Measurements from ENCODE around the gene B3GNT7. TPM values are rescaled to one million over a fixed set of nuclear protein-coding genes. Genes with fewer than 3 reads are reported as not detected.

B3GNT7 gene
- total and polyA plus RNA-seq, 7 donors = 2.9 to 40.9 (median 5.0) TPM

GRCh38 chr2:231413921-231414476 lies 18.5 kb downstream of the B3GNT7 start:
- 21 to 62% methylated on average over 15 of the region's 15 CpGs for WGBS, 2 donors
- Histone ChIP-seq H3K27ac (no peak overlapping the region), H3K4me3 (no peak overlapping the region), H3K4me1 (peaks cover 0 to 15% (median 13%) of the 10 kb centered on the region in 4 donors), H3K9me3 (no peaks in the 10 kb centered on the region), H3K27me3 (no peaks in the 10 kb centered on the region), H3K36me3 (no peaks in the 10 kb centered on the region)
- TF ChIP-seq CTCF (IDR thresholded peaks at IDR 0.05) (no peak), EP300 (IDR thresholded peaks at IDR 0.05) (no peak), POLR2A (IDR thresholded peaks at IDR 0.05) (no peak), POLR2AphosphoS5 (IDR thresholded peaks at IDR 0.05) (no peak)
- DNase-seq = no peak
- intact Hi-C loops (cut with DNase I) = loop anchor here (2.0 kb wide), 3 partner anchors 39 to 311 kb away; no protein-coding TSS in a partner anchor

- TF ChIP-seq POLR2AphosphoS5 (IDR thresholded peaks at IDR 0.05) = no peak
- no peak for TF ChIP-seq POLR2A (IDR thresholded peaks at IDR 0.05)
- no peak for TF ChIP-seq CTCF (IDR thresholded peaks at IDR 0.05)
- no peak for TF ChIP-seq EP300 (IDR thresholded peaks at IDR 0.05)
- H3K9me3 ChIP-seq = no peaks in the 10 kb centered on the region
- no peaks in the 10 kb centered on the region for H3K27me3 ChIP-seq
- H3K36me3 ChIP-seq = no peaks in the 10 kb centered on the region
- no peak overlapping the region for H3K4me3 ChIP-seq
- intact Hi-C loops (cut with DNase I) = no loop called here
- no peak overlapping the region for H3K27ac ChIP-seq
- no peak for DNase-seq
- peaks cover 0 to 15% (median 13%) of the 10 kb centered on the region in 4 donors for H3K4me1 ChIP-seq
Observed at GRCh38 chr2:231415029-231415428, 19.5 kb downstream of the B3GNT7 start.

DNA sequence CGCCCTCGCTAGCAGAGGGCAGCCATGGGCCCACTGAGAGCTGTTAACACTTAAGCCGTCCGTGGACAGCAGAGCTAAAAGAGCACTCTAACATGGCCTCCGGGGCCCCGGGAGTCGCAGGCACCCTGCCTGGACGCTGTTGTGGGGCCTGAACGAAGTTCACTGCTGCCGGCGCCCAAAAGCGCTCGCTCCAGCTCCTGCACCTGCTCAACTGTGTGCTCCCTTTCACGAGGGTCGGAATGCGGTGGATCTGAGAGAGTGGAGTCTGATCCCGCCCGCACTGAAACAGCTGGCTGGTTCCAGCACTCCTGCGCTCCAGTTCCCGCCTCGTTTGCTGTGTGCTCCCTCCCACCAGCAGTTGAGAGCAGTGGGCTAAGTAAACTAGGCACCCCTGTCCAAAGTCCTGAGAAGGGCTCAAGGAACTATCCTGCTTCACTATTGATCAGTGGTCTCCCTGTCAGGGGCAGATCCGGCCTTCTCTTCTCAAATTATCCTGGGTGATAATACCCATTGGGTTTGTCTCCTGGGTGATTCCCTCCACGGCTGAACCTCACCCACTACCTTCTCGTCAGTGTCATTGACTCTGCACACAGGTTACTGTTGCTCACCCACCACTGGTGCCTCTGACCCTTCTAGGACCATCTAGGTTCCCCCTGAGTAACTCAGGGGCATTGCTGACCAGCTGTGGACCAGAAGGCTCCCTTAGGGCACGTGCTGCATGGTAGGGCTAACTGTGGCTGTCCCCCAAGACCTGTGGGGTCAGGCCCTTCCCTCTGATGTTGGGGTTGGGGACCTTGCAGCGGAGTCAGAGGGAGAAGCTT lies 23.5 kb downstream of the B3GNT7 start:
- Histone ChIP-seq H3K27ac (no peak overlapping the region), H3K27me3 (no peaks in the 10 kb centered on the region)
- intact Hi-C loops (cut with DNase I) = no loop called here

GRCh38 chr2:231421051-231421580 lies 25.6 kb downstream of the B3GNT7 start:
- intact Hi-C loops (cut with DNase I) = no loop called here
- H3K27ac ChIP-seq = no peak overlapping the region
- H3K4me1 ChIP-seq = no peaks in the 10 kb centered on the region
- no peak overlapping the region for H3K4me3 ChIP-seq
- no peaks in the 10 kb centered on the region for H3K9me3 ChIP-seq
- no peaks in the 10 kb centered on the region for H3K27me3 ChIP-seq
- H3K36me3 ChIP-seq = no peaks in the 10 kb centered on the region
- WGBS, 2 donors = 89 to 92% methylated on average over 9 of the region's 9 CpGs
- no peak for TF ChIP-seq POLR2A (IDR thresholded peaks at IDR 0.05)
- TF ChIP-seq CTCF (IDR thresholded peaks at IDR 0.05) = no peak
- TF ChIP-seq POLR2AphosphoS5 (IDR thresholded peaks at IDR 0.05) = no peak
- TF ChIP-seq EP300 (IDR thresholded peaks at IDR 0.05) = no peak
- DNase-seq = no peak

More for the DNA sequence above, 23.5 kb downstream of the B3GNT7 start:
- no peaks in the 10 kb centered on the region for H3K4me1 ChIP-seq
- no peak for TF ChIP-seq POLR2A (IDR thresholded peaks at IDR 0.05)
- TF ChIP-seq CTCF (IDR thresholded peaks at IDR 0.05) = no peak
- no peak for TF ChIP-seq EP300 (IDR thresholded peaks at IDR 0.05)
- no peak for TF ChIP-seq POLR2AphosphoS5 (IDR thresholded peaks at IDR 0.05)
- no peaks in the 10 kb centered on the region for H3K9me3 ChIP-seq
- 85 to 90% methylated on average over 26 of the region's 26 CpGs for WGBS, 2 donors
- H3K4me3 ChIP-seq = no peak overlapping the region
- no peak for DNase-seq
- H3K36me3 ChIP-seq = no peaks in the 10 kb centered on the region
